NB4 (cell line): Measurements from ENCODE around the gene MRM3.
"Not testable (repeated sequence)": the region's sequence is repeated elsewhere in the genome, so short reads cannot be mapped to it uniquely, and the experiment has no call there.

ENCODE experiments used
- DNase-seq: peaks from one replicate; pipeline ENCODE4 v3.0.0; 2010; ENCODE audit warnings: low read depth
- H3K4me3 ChIP-seq: one replicate; pipeline ENCODE4 v1.5.1; 2011; ENCODE audit warnings: mild to moderate bottlenecking, low read depth, low read length, moderate library complexity
- CTCF ChIP-seq: IDR thresholded peaks from one replicate; pipeline ENCODE4 v1.5.1; 2012; ENCODE audit warnings: low read depth, low read length
- MAX ChIP-seq: IDR thresholded peaks from 2 replicates; pipeline ENCODE4 v1.6.1; 2011; ENCODE audit warnings: low read depth, low read length
- MYC ChIP-seq: IDR thresholded peaks from 2 replicates; pipeline ENCODE4 v1.6.1; 2011; ENCODE audit warnings: low read depth, low read length
- POLR2A ChIP-seq: IDR thresholded peaks from 2 replicates; pipeline ENCODE4 v1.6.1; 2011; ENCODE audit warnings: mild to moderate bottlenecking; ENCODE audit not compliant: insufficient read length; ENCODE audit errors: extremely low read depth

Gene MRM3

GRCh38 chr17:752620-753219, 29.4 kb upstream of the MRM3 start:
- peak overlapping the region; percentile 32 for H3K4me3 ChIP-seq
- TF ChIP-seq MYC (no peak), CTCF (no peak), MAX (no peak)
- peak; percentile 21 for DNase-seq

GRCh38 chr17:753418-753817, 28.7 kb upstream of the MRM3 start:
- no peak overlapping the region for H3K4me3 ChIP-seq
- DNase-seq = no peak
- TF ChIP-seq MAX (no peak), CTCF (no peak), MYC (no peak), POLR2A (no peak)

- H3K4me3 ChIP-seq = not testable (repeated sequence)
These were observed 26.7 kb upstream of the MRM3 start for GRCh38 chr17:755319-755961.

GRCh38 chr17:756010-756567, 26.1 kb upstream of the MRM3 start:
- not testable (repeated sequence) for DNase-seq, H3K4me3 ChIP-seq

More at GRCh38 chr17:755319-755961, 26.7 kb upstream of the MRM3 start:
- not testable (repeated sequence) for DNase-seq

- TF ChIP-seq CTCF (no peak), MAX (no peak), POLR2A (no peak), MYC (no peak)
- no peak overlapping the region for H3K4me3 ChIP-seq
- DNase-seq = no peak
These were observed 22.2 kb upstream of the MRM3 start for GRCh38 chr17:759964-760363.

- DNase-seq = no peak
- H3K4me3 ChIP-seq = no peak overlapping the region
- TF ChIP-seq CTCF = no peak
- no peak for TF ChIP-seq MYC
- no peak for TF ChIP-seq POLR2A
- no peak for TF ChIP-seq MAX
These were observed 21.8 kb upstream of the MRM3 start for GRCh38 chr17:760371-760770.

GRCh38 chr17:767076-767475, 15.1 kb upstream of the MRM3 start:
- TF ChIP-seq CTCF (no peak), POLR2A (no peak), MYC (no peak), MAX (no peak)
- no peak for DNase-seq
- no peak overlapping the region for H3K4me3 ChIP-seq
